Activated CD4-positive, alpha-beta T cell treated with anti-CD3 and anti-CD28 coated beads, Interleukin-2, amount 50 U/mL, for 4 hours (primary cell): ENCODE measurements around the gene MAML2.

Experiments used
- DNase-seq, 2 experiments: peaks; one replicate each; pipeline ENCODE4 v3.0.0-alpha.2; 2020

The MAML2 gene

DNA sequence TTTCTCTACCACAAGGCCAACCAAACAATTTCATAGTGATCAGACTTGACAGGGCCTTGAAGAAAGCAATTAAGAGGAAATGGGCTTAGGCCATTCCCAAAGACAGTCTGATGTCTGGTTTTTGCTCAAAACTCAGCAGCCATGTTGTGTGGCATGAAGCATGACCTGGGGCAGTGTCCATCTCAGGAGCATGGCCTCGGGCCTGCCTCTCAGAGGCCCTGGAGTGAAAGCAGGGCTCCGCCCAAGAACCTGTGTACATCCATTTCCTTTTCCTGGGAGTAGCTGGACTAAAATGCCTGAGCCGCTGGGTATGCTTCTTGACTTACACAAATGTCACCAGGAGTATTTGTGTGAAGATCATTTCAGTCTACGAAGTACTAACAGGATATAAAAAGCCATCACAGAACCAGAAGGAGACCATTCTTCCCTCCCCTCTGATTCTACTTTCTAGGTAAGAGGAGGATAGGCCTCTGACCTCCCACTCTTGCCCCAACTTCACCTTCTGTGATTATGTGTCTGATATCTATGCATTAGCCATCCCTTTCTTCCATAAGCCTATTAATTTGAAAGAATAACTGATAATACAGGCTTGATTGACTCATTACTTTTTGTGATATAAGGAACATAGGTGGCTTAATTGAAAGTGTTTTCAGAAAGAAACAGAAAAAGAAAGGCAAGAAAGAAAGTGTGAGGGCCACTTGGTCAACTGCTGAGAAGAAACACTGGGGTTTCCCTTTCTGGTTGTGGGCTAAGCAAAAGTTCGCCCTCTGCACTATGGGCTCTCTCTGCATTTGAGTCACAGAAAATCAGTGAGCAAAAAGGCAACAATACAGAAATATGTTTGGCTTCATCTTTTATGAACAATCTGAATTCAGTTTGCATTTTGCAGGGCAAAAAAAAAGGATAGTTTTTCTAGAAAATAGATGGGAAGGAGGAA lies 230.5 kb downstream of the MAML2 start:
- no peak for DNase-seq

DNA sequence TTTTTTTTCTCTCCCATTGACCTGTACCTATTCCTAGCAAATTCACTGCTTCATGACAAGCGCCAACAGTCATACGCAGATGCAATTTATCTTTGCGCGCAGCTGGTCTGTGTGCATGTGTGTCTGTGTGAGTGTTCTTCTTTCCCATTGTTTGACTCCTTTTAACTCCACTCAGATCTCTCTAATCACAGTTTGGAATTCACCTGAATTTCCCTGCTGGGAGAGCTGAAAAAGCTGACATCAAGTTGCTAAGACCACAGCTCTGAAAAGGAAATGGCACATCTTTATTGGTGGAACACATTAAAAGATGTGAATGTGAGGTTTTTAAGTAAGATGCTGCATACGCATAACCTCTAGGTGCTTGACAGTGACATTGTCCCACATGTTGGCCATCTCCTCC lies 231.7 kb downstream of the MAML2 start:
- DNase-seq, result no peak

DNA sequence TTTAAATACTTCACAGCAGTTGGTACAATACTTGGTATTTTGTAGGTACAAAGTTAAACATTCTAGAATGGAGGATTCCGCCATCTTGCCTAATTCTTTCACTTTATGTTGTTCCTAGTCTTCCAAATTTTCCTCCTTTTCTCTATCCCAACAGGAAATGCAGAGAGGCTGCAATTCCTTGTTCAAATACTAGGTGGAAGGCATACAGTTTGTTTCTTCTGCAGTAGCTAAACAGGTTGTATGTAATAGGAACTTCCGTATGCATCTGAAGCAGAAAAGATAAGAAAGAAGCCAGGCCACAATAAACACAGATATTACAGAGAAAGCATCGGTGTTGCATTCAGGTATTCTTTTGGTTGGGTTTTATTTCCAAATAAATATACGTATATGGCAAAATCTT lies 232.7 kb downstream of the MAML2 start:
- no peak for DNase-seq

DNA sequence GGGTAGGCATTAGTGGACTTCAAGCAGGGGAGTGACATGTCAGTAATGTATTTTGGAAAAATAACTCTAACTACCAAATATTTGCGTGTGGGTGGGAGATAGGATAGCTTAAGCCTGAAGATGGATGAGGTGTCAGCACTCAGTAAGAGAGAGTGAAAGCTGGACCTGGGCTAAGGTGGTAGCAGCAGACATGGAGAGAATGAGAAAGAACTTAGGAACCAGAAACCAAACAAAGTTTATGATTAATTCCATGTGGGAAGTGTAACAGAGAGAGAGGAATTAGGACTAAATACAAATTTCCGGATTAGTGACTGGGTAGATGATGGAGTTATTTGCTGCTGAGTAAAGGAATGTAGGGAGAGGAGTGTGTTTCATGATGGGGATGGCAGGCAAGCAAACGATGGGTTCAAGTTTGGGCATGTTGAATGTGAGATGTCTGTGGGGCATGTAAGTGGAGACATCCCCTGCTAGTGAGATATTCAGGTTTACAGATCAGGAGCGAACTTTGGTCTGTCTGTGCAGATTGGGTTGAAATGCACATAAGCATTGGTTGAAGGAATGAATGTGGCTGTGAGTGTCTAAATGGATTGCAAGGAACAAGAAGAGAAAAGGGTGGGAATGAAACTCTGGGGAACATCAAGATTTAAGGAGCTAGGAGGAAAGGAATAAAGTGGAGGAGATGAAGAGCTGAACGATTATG lies 233.5 kb downstream of the MAML2 start:
- DNase-seq, result no peak

DNA sequence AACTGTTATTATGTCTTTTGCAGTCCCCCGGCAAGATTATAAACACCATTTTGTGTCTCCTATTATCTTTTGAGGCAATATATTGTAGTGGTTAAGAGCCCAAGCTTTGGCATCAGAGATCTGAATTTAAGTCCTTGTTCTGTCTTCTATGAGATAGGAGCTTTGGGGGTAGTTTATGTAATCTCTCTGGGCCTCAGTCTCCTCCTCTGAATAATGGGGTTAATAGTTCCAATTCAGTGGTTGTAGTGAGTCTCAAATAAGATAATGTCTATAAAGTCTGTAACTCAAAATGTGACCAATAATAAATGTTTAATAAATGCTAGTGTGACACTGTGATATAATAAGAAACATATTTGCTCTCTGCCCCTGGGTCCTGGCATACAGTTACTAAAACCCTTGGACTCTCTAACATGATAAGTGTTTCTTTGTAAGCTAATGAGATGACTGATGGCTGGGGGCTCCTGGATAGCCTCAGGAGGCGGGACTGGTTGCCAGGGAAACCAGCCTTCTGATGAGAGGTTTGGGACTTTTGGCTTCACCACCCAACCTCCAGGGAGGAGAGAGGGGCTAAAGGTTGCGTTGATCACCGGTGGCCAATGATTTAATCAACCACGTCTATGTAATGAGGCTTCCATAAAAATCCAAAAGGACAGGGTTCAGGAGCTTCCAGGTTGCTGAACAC lies 235.7 kb downstream of the MAML2 start:
- DNase-seq, result no peak

DNA sequence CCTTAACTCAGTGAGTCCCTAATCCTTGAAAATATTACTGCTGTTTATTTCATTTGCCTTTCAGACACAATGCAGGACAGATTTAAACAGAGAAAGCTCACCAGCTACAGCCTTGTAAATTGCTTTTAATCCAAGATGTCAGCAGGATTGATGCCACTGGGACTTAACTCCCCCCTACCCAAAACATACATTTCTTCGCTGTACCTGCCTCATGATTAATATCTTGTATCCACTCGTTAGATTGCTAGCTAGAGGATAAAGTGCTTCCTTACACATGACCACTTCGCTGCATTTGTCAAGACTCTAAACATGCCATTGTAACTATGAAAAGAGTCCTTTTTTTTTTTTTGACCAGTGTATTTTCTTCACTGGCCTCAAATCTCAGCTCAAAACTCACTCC lies 236.3 kb downstream of the MAML2 start:
- DNase-seq, result no peak

DNA sequence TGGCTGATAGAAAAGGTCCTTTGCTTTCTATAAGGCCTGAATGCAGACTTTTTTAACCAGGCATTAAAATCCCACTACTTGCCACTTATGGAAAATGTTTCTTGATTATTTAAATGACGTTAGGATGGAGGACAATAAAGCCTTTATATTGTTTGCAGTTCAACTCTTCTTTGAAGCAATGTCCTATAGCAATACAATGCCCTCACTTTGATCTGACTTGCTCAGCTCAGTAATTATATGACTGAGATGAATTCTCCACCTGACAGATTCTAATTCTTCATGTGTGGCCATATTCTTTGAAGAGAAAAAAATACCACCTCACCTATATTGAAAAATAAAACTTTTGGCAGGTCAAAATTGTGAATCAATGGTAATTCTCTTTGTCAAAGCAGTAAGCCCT lies 237.1 kb downstream of the MAML2 start:
- no peak for DNase-seq

DNA sequence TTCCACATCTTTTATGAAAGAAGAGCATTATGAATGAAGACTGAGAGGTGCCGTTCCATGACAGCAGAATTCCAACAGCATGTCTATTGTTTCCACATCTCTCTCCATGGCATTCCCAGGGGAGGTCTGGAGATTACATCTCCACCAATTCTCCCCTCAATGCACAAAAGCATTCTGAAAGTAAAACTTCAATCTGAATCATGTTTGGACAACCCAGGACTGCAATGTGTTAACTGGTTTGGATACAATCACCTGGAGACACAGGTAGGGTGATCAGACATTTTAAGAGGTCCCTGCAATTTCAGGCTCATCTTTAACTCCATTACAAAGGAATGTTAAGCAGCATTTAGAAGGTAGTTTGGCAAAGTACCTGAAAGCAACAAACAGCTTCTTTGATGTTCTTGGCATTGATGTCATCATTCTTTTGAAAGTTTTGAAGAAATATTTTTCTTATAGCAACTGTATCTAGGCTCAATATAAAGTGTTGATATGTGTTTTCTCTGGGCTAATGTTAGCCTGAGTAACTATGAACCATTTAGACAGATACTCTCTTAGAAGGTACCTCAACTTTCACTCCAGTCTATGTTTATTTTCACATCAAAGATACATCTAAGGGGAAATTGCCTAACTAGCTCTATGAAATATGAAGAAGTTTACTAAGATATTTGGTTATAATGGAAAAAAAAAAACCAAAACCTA lies 237.6 kb downstream of the MAML2 start:
- DNase-seq, result no peak

DNA sequence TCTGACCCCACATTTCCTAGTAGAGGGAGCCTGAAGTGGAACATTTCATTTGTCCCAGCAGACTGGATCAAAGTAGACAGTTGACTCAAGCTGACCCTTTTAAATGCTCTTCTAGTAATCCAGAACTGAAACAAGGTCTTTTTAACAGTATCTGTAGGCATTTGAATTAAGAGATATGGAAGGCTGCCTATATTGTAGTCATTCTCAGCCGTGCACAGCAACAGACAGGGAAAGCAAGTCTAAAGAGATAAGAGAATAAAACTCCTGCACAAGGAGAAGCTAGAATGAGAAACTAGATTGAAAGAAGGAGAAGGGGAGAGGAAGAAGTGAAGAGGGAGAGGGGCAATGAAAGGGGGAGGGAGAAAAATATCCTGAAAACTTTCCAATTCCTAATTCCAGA lies 238.5 kb downstream of the MAML2 start:
- no peak for DNase-seq

DNA sequence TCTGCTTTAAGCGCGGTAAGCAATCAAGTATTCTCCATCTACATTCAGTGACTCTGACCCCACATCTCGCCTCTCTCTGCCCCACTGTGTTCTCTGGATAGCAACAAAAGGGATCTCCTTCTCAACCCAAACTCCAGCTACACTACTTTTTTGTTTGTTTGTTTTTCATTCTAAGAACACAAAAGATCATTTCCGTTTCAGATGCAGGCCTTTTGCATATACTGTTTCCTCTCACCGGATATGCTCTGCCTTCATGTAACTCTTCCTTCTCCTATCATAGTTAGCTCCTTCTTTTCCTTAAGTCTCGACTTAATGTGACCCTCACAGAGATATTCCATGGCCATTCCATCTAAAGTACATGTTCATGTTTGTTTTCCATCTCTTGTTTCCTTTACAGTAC lies 239.3 kb downstream of the MAML2 start:
- no peak for DNase-seq

DNA sequence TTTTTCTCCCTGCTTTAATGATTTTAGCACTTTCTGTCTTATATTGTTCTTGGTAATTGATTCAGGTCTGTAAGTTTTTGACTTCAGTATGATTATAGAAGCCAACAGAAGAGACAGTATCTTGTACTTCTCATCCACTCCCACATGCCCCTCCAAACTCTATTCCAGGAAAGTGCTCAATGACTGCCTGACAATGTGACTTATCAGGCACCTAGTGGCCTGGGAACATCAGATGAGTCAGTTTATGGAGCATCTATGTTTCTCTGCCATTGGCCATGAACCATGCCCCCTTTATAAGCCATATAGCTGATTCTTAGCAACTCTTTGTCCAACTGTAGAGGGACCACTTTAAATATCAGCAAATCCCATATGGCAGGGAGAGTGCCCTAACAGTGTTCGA lies 239.9 kb downstream of the MAML2 start:
- DNase-seq, result no peak

DNA sequence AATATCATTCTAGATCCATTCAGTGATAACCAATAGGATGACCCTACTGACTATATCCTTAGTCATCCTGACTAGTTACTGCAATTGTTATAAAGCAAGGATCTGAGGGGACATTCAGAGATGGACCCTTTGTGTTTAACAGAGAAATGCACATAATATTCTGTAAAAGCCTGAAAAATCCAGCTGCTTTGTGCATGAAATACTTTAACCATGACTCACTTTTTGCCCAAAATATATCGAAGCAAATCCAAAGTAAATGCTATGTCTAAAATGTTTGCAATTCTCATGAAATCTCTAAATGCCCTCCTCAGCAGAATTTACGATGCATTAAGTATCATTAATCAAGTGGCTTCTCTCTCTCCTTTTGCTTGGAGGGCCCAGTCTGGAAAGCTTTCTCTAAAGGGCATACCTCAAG lies 240.3 kb downstream of the MAML2 start:
- DNase-seq, result no peak

DNA sequence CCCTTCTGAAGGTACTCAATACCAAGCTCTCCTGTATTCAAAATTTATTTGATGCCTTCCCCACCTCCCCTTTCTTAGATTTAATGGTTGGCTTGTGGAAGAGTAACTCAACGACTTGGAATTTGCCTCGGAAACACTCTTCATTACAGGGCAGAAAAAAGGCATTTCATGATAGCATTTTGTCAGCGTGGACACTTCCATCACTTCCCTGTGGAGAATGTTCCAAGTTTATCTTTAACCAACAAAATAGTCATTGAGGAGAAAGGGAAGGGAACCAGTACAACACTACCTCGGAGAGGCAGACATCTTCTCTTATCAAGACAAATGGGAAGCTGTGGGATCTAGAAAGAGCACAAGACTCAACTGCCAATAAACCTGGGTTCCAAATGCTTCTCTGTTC lies 241.8 kb downstream of the MAML2 start:
- DNase-seq, result no peak

DNA sequence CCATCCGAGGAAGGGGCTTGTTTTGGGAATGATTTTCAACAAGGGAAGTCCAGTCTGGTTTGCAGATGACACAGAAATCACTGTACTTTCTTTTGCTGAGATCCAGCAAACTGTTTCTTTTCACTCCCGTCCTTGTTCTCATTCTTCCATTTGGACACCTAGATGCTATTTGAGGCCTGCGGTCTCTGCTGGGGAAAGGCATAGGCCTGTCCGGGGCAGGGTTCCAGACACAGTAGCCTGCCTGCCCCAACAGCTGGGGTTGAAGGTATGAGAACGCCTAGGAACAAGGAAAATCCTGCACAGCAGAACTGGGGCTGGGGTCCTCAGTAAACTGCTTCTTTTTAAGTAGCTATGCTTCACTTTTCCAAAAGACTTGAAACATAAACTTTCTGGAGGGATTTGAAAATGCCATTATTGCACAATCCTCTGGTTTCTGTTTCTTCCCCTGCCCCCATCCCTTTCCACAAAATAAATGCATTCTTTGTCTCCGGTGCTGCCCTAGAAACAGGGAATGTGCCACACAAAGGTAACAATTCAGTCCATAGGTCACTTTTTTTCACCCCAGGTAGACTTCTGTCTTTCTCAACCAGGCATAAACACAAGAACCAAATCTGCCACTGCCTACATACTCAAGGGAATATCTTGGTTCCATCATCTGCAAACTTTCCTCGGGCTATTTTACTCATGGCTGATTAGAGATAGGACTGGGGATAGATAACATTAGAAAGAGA lies 244.3 kb downstream of the MAML2 start:
- no peak for DNase-seq

DNA sequence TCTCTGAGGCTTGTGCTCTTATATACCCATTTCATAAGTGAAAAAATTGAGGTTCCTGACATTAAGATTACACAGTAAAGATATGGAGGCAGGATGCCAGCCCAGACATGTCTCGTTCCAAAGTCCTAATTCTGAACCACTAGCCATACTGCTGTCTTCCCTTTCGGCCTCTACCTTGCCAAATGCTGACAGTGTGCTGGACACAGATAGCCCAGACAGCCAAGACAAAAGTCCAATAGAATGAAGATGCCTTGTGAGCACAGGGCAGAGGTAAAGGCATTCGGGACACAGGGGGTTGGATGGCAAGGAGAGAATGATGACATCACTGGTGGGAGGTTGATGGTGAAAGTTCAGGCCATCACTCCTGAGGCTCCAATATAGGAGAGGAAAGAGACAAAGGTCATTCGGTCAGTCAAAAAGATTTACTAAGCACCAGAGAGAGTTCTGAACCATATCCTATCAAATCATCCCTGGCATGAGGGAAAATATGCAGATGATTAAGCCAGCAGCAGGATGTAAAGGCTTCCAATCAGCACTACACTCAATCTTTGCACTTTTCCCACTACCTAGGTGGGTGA lies 245.1 kb downstream of the MAML2 start:
- no peak for DNase-seq

DNA sequence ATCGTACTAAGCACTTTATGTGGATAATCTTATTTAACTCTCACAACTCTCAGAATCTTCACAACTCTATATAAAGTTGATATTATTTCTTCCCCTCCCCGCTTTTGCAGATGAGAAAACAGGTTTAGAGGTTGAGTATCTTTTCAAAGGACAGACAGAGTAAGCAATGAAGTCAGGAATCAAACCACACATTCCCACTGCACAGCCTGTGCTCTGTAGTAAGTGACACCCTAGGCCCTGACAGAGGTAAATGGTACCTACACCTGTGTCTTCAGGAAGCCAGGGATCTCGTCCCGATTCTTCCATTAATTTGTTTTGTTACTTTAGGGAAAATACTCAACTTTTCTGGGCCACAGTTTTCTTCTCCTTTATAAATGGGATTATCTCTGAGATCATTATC lies 246.6 kb downstream of the MAML2 start:
- DNase-seq, result no peak

DNA sequence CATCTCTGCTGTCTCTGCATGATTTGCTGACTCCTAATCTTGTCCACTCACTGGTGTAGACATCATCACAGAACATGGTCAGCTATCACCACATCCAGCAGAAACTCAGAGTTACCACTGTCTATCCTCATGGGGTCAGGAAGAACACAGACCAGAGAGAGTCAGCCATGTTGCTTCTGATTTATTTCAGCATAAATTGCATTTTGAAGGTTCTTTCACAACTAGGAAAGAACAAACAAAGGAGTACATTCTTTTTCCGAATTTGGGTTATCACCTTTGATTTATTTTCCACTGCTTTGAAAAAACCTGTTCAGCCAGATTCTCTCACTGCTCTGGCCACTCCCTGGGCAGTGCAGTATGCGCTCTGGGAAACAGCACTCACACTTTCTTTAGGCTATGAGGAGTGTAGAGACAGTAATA lies 247.1 kb downstream of the MAML2 start:
- DNase-seq, result no peak

DNA sequence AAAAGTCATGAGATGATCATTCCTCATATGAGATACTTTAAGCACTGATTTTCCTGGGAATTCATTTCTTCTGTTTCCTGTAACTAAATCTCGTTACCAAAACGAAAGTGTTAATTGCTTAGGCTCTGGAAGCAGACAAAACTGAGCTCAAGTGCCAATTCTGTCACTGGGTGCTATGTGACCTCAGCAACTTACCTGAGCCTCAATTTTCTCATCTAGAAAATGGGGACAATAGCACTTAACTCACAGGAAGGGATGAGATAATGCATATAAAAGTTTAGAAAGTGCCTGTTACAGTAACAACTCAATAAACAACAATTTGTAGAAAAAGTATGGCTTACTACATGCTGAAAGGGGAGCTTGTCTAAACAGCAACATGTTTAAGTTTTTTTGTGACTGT lies 248.8 kb downstream of the MAML2 start:
- no peak for DNase-seq

DNA sequence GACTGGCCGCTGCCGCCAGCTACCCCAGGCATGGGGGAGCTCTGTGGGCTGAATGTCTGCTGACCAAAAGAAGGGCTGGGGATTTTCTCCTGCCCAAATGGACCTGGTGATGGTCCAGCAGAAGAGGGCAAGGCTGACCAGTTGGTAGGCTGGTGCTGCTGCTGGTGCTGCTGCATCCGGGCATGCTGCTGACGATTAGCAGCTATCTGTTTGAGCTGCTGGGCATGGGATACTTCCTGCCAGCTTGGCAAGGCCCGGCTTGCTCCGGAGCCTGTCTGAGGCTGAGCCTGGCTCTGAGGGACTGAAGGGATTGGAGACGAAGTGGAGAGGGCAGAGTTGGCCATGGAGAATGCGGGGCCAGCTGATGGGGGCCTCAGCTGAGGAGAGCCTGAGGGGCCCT lies 250.5 kb downstream of the MAML2 start:
- no peak for DNase-seq

DNA sequence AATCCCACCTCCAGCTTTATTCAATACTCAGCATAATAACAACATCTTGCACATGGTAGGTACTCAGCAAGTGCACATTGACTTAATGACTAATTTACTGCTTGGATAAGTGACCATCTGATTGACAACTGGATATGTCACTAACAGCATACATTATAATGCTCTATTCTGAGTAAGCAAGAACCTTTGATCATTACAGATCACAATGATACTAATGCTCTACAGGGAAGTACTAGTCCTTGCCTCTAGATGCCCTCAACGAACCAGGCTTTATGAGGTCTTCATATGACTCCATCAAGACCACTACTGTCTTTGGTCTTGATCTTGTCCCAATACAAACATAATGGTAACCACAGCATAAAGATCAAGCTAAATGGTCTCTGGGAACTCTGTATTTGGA lies 251.5 kb downstream of the MAML2 start:
- DNase-seq, result no peak

DNA sequence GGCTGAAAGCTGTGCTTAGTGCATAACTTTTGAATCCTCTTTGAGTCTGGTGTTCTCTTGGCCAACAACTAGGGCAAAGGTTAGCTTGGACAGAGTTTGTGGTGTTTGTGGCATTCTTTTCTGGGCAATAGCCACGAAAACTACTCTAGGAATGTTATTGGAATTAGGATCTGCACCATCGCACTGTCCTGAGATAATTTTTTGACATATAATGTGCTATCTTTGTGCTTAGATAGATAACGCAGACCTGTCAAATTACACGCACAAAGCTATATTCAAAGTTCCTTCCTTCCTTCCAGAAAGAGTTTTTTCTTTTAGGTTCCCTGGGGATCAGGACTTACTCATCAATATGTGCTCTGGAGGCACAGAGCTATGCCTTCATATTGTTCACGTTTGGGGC lies 252.3 kb downstream of the MAML2 start:
- DNase-seq, result no peak

DNA sequence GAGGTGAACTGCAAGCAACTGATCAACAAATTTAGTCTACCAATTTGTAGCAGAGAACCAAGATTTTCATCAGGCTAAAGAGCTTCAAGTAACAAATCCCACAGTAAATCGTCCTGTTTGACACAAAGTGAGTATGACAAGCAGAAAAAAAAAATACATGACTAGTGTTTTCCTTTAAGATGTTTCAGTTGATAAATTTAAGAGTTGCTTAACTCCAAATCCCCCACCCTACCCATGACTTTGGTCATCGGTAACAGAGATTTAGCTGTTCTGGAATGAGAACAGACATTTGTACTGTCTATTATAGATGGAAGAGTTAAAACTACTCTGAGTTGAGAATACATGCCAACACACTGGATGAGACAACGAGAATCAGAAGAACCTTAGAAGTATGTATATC lies 254.1 kb downstream of the MAML2 start:
- DNase-seq, result no peak
